K562 (cell line): ENCODE measurements around the gene EML3. TPM values are rescaled to one million over a fixed set of nuclear protein-coding genes. Genes with fewer than 3 reads are reported as not detected.

Experiments used
- ATAC-seq: fragments of 200-7000 bp; cut with Tn5 transposase; 3 replicates; pipeline ENCODE4 v1.9.1; 2020; ENCODE audit warnings: moderate library complexity
- BruUV-seq: library from RNA; stranded (reverse); fragments of 400-500 nt; replicated peaks from 2 replicates; lab custom pipeline; 2021; lab: Mats Ljungman, UMichigan
- CTCF ChIA-PET: fragments of 300-600 bp; formaldehyde crosslinking; extraction: SDS; loops from one replicate; lab custom pipeline; 2021; ENCODE audit warnings: low intra/inter-chr PET ratio; lab: Yijun Ruan, JAX
- POLR2A ChIA-PET: fragments of 300-600, 350-650 bp; sonication (Branson Sonifier 250); formaldehyde crosslinking; extraction: SDS; loops from one replicate; lab custom pipeline; 2021; ENCODE audit warnings: antibody characterized with exemption, inconsistent platforms; lab: Yijun Ruan, JAX
- DNase-seq, 4 experiments: peaks; one replicate each; pipeline versions ENCODE4 v3.0.0 to v3.0.0-alpha.2; 2011 to 2018; ENCODE audit warnings: low spot score in 3 of 4, mixed read lengths in 3 of 4; ENCODE audit errors: extremely low read depth in 1 of 4
- FAIRE-seq: peaks from 2 replicates; lab custom pipeline; 2011; peaks lifted over from hg19 to GRCh38; lab: Jason Lieb, UNC
- H2AFZ ChIP-seq: 2 replicates; pipeline ENCODE4 v1.6.0; 2011; ENCODE audit warnings: low read depth, low read length, control low read depth, inconsistent platforms
- H3K27ac ChIP-seq: fragments of 200-600 bp; 3 replicates; pipeline ENCODE4 v1.8.0; 2011; ENCODE audit warnings: low read depth, mild to moderate bottlenecking, control low read depth, inconsistent platforms, low read length, moderate library complexity, mixed read lengths; ENCODE audit errors: extremely low read depth
- H3K27me3 ChIP-seq, 2 experiments: fragments of 300-600 bp in 1 of 2; 2 replicates in 1 of 2; 3 replicates in 1 of 2; pipeline versions ENCODE4 v1.6.0 to v1.8.0; 2011; ENCODE audit warnings: inconsistent platforms in 2 of 2, low read length in 2 of 2, mild to moderate bottlenecking in 1 of 2, mixed read lengths in 1 of 2, moderate library complexity in 1 of 2; ENCODE audit not compliant: control insufficient read depth in 2 of 2, insufficient read depth in 2 of 2
- H3K36me3 ChIP-seq: fragments of 300-600 bp; 3 replicates; pipeline ENCODE4 v1.8.0; 2011; ENCODE audit warnings: mild to moderate bottlenecking, low read length, inconsistent platforms; ENCODE audit not compliant: control insufficient read depth, insufficient read depth
- H3K4me1 ChIP-seq, 2 experiments: fragments of 200-600 bp in 1 of 2; replicated peaks in 1 of 2; 2 replicates in 1 of 2; 3 replicates in 1 of 2; pipeline versions ENCODE4 v1.5.1 to v1.8.0; 2011; ENCODE audit warnings: inconsistent platforms in 2 of 2, low read length in 2 of 2, mild to moderate bottlenecking in 1 of 2, mixed read lengths in 1 of 2, moderate library complexity in 1 of 2; ENCODE audit not compliant: control insufficient read depth in 2 of 2, insufficient read depth in 2 of 2
- H3K4me2 ChIP-seq: 2 replicates; pipeline ENCODE4 v1.6.1; 2011; ENCODE audit warnings: low read length, control low read depth, inconsistent platforms, mixed read lengths; ENCODE audit not compliant: insufficient read depth
- H3K4me3 ChIP-seq: fragments of 200-600 bp; sonication (generic), shearing (Covaris generic); 2 replicates; pipeline ENCODE4 v1.5.1; 2016; ENCODE audit warnings: control low read depth, inconsistent platforms
- H3K79me2 ChIP-seq: fragments of 200-600 bp; 3 replicates; pipeline ENCODE4 v1.8.0; 2011; ENCODE audit warnings: low read length, inconsistent platforms; ENCODE audit not compliant: control insufficient read depth, insufficient read depth
- H3K9ac ChIP-seq, 2 experiments: 2 replicates each; pipeline versions ENCODE4 v1.6.0 to v1.6.1; 2011; ENCODE audit warnings: low read depth in 2 of 2, low read length in 2 of 2, control low read depth in 1 of 2, inconsistent platforms in 1 of 2, mild to moderate bottlenecking in 1 of 2, mixed read lengths in 1 of 2; ENCODE audit not compliant: insufficient read depth in 1 of 2
- H3K9me1 ChIP-seq: one replicate; pipeline ENCODE4 v1.6.0; 2011; ENCODE audit warnings: inconsistent platforms, mild to moderate bottlenecking, low read length, moderate library complexity; ENCODE audit not compliant: control insufficient read depth, insufficient read depth
- H3K9me3 ChIP-seq: replicated peaks from 2 replicates; pipeline ENCODE4 v1.5.1; 2011; ENCODE audit warnings: low read depth, low read length, inconsistent platforms; ENCODE audit not compliant: control insufficient read depth, insufficient read depth
- H4K20me1 ChIP-seq: replicated peaks from 2 replicates; pipeline ENCODE4 v1.6.1; 2011; ENCODE audit warnings: low read length, inconsistent platforms, mixed read lengths; ENCODE audit not compliant: control insufficient read depth, insufficient read depth
- ARID4B ChIP-seq: sonication (generic); formaldehyde crosslinking; IDR thresholded peaks from 2 replicates; pipeline ENCODE4 v1.8.0; 2022; ENCODE audit warnings: mild to moderate bottlenecking, missing genetic modification reagents
- BCOR ChIP-seq: fragments of 450-650 bp; IDR thresholded peaks from 2 replicates; pipeline ENCODE4 v1.6.1; 2016
- CEBPG ChIP-seq, 3 experiments: fragments of 200-800 bp in 1 of 3; sonication (Bioruptor generic) in 1 of 3; sonication (generic) in 1 of 3; formaldehyde crosslinking in 1 of 3; IDR thresholded peaks in 2 of 3; conservative IDR thresholded peaks in 1 of 3; 2 replicates each; pipeline versions ENCODE4 v1.6.1 to v1.8.0; 2016 to 2022; ENCODE audit warnings: missing compliant biosample characterization in 2 of 3, missing genetic modification characterization in 2 of 3, mild to moderate bottlenecking in 1 of 3, missing genetic modification reagents in 1 of 3
- CSDE1 ChIP-seq, 2 experiments: fragments of 450-650 bp; IDR thresholded peaks; 2 replicates each; pipeline ENCODE4 v1.6.1; 2016; ENCODE audit warnings: mild to moderate bottlenecking in 1 of 2
- FOSL1 ChIP-seq: fragments of 200-800 bp; sonication (Bioruptor generic); conservative IDR thresholded peaks from 2 replicates; pipeline ENCODE4 v1.6.1; 2016; ENCODE audit warnings: missing genetic modification characterization, missing compliant biosample characterization
- MTA2 ChIP-seq: fragments of 450-650 bp; IDR thresholded peaks from 2 replicates; pipeline ENCODE4 v1.6.1; 2016; ENCODE audit warnings: low read depth
- NR4A1 ChIP-seq, 2 experiments: fragments of 250-450 bp in 1 of 2; fragments of 450-650 bp in 1 of 2; sonication (Bioruptor Pico) in 1 of 2; IDR thresholded peaks; 2 replicates each; pipeline versions ENCODE4 v1.4.0 to v1.6.1; 2016 to 2020; ENCODE audit warnings: mild to moderate bottlenecking in 2 of 2, missing compliant biosample characterization in 1 of 2, missing genetic modification characterization in 1 of 2, moderate library complexity in 1 of 2
- POLR2AphosphoS2 ChIP-seq: IDR thresholded peaks from 2 replicates; pipeline ENCODE4 v1.6.1; 2012; ENCODE audit warnings: low read length, improper control_type of control experiment
- YY1 ChIP-seq, 3 experiments: IDR thresholded peaks; 2 replicates each; pipeline ENCODE4 v1.6.1; 2011; ENCODE audit warnings: low read length in 2 of 3, mild to moderate bottlenecking in 2 of 3, moderate library complexity in 2 of 3, borderline replicate concordance in 1 of 3, control low read depth in 1 of 3, low read depth in 1 of 3; ENCODE audit not compliant: insufficient read depth in 3 of 3, insufficient replicate concordance in 2 of 3, control insufficient read depth in 1 of 3, insufficient read length in 1 of 3; ENCODE audit errors: extremely low read depth in 1 of 3
- ZBTB8A ChIP-seq: fragments of 450-650 bp; IDR thresholded peaks from 2 replicates; pipeline ENCODE4 v1.6.1; 2018; ENCODE audit warnings: mild to moderate bottlenecking, moderate library complexity; ENCODE audit not compliant: partially characterized antibody
- ZNF280A ChIP-seq: fragments of 450-650 bp; IDR thresholded peaks from 2 replicates; pipeline ENCODE4 v1.6.1; 2018; ENCODE audit warnings: mild to moderate bottlenecking, low read depth; ENCODE audit not compliant: partially characterized antibody
- ZNF584 ChIP-seq: fragments of 200-800 bp; sonication (Bioruptor generic); IDR thresholded peaks from 2 replicates; pipeline ENCODE4 v1.6.1; 2016; ENCODE audit warnings: low read depth, mild to moderate bottlenecking, missing genetic modification characterization, missing compliant biosample characterization
- ZNF668 ChIP-seq: fragments of 250-450 bp; sonication (Bioruptor Pico); IDR thresholded peaks from 2 replicates; pipeline ENCODE4 v1.8.0; 2022; ENCODE audit warnings: mild to moderate bottlenecking, inconsistent platforms
- WGBS: fragments of 100-300 bp; shearing (Covaris generic); methylation state at CpG from one replicate; pipeline ENCODE4 v1.1.6; 2016; ENCODE audit warnings: low coverage, mixed read lengths; ENCODE audit not compliant: insufficient coverage; ENCODE audit errors: missing lambda C conversion rate; 5-methylcytosine and 5-hydroxymethylcytosine counted together
- in situ Hi-C: fragments of 300-500 bp; cut with MboI; formaldehyde crosslinking; loops from 4 replicates; pipeline ENCODE4 v1.15.0; 2018; ENCODE audit warnings: inconsistent platforms, mixed read lengths
- intact Hi-C: fragments of 100-400 bp; cut with micrococcal nuclease; formaldehyde crosslinking; loops from 2 replicates; pipeline ENCODE4 v1.14.2; 2022
- polyA plus RNA-seq, 8 experiments: library from polyadenylated mRNA; depleted of rRNA in 4 of 8; stranded (reverse) in 5 of 8; unstranded in 3 of 8; fragments of >200 nt; fragmentation: Nextera tagmentation in 2 of 8; fragmentation: Illumina TruSeq in 1 of 8; extraction: Ambion mirVana in 2 of 8; extraction: Trizol in 1 of 8; gene quantifications; 2 replicates each; pipeline versions ENCODE4 v1.2.1 to v1.2.3, GENCODE V29; 2011 to 2014; ENCODE audit warnings: inconsistent platforms in 1 of 8, missing spikeins in 1 of 8
- total RNA-seq, 7 experiments: library from RNA; depleted of rRNA in 6 of 7; stranded (reverse); fragments of >200 nt in 6 of 7; fragmentation: Illumina TruSeq in 2 of 7; extraction: Trizol in 2 of 7; gene quantifications; 2 replicates each; pipeline versions ENCODE4 v1.2.1 to v1.2.3, GENCODE V29; 2011 to 2021; ENCODE audit warnings: low replicate concordance in 1 of 7

The EML3 gene
- total and polyA plus RNA-seq, 9 of the 15 experiments (the other 6 are each of a cell fraction or from before 2014, with no cell fraction given), result 0.32 to 90.5 (median 26.4) TPM

- Histone ChIP-seq H2AFZ (no peak overlapping the region), H3K4me2 (peak overlapping the region; percentile 95), H3K9me1 (no peaks in the 10 kb centered on the region), H3K4me1 (peaks cover 14 to 27% of the 10 kb centered on the region in 2 experiments; a peak in 4 of 5 replicates), H4K20me1 (no peaks in the 10 kb centered on the region), H3K9ac (peak overlapping the region; percentile 33 to 95; a peak in 3 of 4 replicates), H3K79me2 (peaks cover 46% of the 10 kb centered on the region), H3K27me3 (no peaks in the 10 kb centered on the region), H3K27ac (peak overlapping the region; percentile 97), H3K36me3 (peaks cover 73% of the 10 kb centered on the region), H3K9me3 (no peaks in the 10 kb centered on the region), H3K4me3 (peak overlapping the region; percentile 95; the same call in 1 of the 2 replicates)
- 17% methylated on average over 5 of the region's 7 CpGs for WGBS
- in situ Hi-C loops, result no loop called here
- BruUV-seq, result no TSS peak
- intact Hi-C loops, result loop anchor here (1.0 to 10.0 kb wide), 2 partner anchors 47 to 286 kb away; partner anchors contain the start of genes GANAB and SLC3A2
- FAIRE-seq, result peak; percentile 100
- ChIA-PET POLR2A (interaction anchor here (0.5 to 1.6 kb wide), 9 partner anchors 13 to 1685 kb away, joined by 3 to 6 read pairs (median 3); partner anchors contain the start of genes C11orf98, CSKMT, EEF1G and TMEM109), CTCF (interaction anchor here (0.7 kb wide), 1 partner anchor 9 kb away, joined by 3 read pairs; no protein-coding TSS in a partner anchor)
- ATAC-seq, result peak; percentile 81
- DNase-seq, result peak; percentile 95 to 99 (median 97)
- TF ChIP-seq BCOR (peak; percentile 8; the same call in 1 of the 2 replicates), ZNF668 (CRISPR knock-in tag) (no peak), CSDE1 (IDR thresholded peaks at IDR 0.05) (0 out of 4 replicates have a peak, but pooled peaks of 1 of the 2 experiments have one; percentile 50), FOSL1 (tag) (peak; percentile 34; the same call in 1 of the 2 replicates), YY1 (IDR thresholded peaks at IDR 0.05; ENCODE audit: borderline replicate concordance in 1 of 3, control insufficient read depth in 1 of 3, extremely low read depth in 1 of 3, insufficient read depth in 3 of 3, insufficient read length in 1 of 3, insufficient replicate concordance in 2 of 3, low read depth in 1 of 3, low read length in 2 of 3) (peak in 2 of 3 experiments; percentile 32 to 36), NR4A1 (CRISPR knock-in tag; IDR thresholded peaks at IDR 0.05) (no peak), NR4A1 (tag; IDR thresholded peaks at IDR 0.05) (no peak), ZNF584 (CRISPR knock-in tag) (no peak), ZBTB8A (no peak), ZNF280A (no peak), POLR2AphosphoS2 (0 out of 2 replicates have a peak, but pooled peaks have one; percentile 73), MTA2 (no peak; the same call in 1 of the 2 replicates), ARID4B (CRISPR knock-in tag) (no peak), CEBPG (CRISPR knock-in tag; IDR thresholded peaks at IDR 0.05) (no peak), CEBPG (tag; conservative IDR thresholded peaks at IDR 0.05 in 1 of 2, IDR thresholded peaks at IDR 0.05 in 1 of 2) (no peak)
Observed at GRCh38 chr11:62599069-62599696, 13.4 kb downstream of the EML3 start.
